Testis (tissue), 3 donors: ENCODE data around the gene PAPPA. TPM values are rescaled to one million over a fixed set of nuclear protein-coding genes. Genes with fewer than 3 reads are reported as not detected.

Source experiments
- DNase-seq: peaks from one replicate; pipeline ENCODE4 v3.0.0-alpha.2; 2019
- H3K27ac ChIP-seq, 2 donors: fragments of 200-600 bp; sonication (generic); one replicate each; pipeline ENCODE4 v1.5.1; 2019
- H3K27me3 ChIP-seq: fragments of 200-600 bp; sonication (generic); one replicate; pipeline ENCODE4 v1.5.1; 2019
- H3K36me3 ChIP-seq: fragments of 200-600 bp; sonication (generic); one replicate; pipeline ENCODE4 v1.5.1; 2017; ENCODE audit warnings: low read depth; ENCODE audit errors: missing control alignments
- H3K4me1 ChIP-seq: fragments of 200-600 bp; sonication (generic); one replicate; pipeline ENCODE4 v1.5.1; 2019
- H3K4me3 ChIP-seq, 2 donors: fragments of 200-600 bp; sonication (generic); one replicate each; pipeline ENCODE4 v1.5.1; 2017 to 2019
- H3K9me3 ChIP-seq: fragments of 200-600 bp; sonication (generic); one replicate; pipeline ENCODE4 v1.5.1; 2017
- CTCF ChIP-seq, 3 experiments: fragments of 450-650 bp in 2 of 3; fragments of 200-600 bp in 1 of 3; sonication (generic) in 1 of 3; IDR thresholded peaks; one replicate each; pipeline ENCODE4 v1.5.1; 2016 to 2019; ENCODE audit warnings: antibody characterized with exemption in 3 of 3, mild to moderate bottlenecking in 2 of 3, moderate library complexity in 1 of 3
- POLR2A ChIP-seq: fragments of 450-650 bp; IDR thresholded peaks from one replicate; pipeline ENCODE4 v1.6.1; 2017; ENCODE audit warnings: antibody characterized with exemption, mild to moderate bottlenecking, moderate library complexity
- WGBS, 2 donors: methylation state at CpG; one replicate each; pipeline ENCODE4 v1.1.5; 2018; 5-methylcytosine and 5-hydroxymethylcytosine counted together
- intact Hi-C: fragments of 100-400 bp; cut with DNase I; formaldehyde crosslinking; loops from one replicate; pipeline ENCODE4 v1.15.1; 2023; ENCODE audit warnings: low total_unique reads
- polyA plus RNA-seq: library from polyadenylated mRNA; stranded (reverse); fragments of 350-450 nt; fragmentation: Illumina TruSeq; extraction: RNeasy Lipid Tissue Mini Kit (QIAGEN cat#74804); gene quantifications from one replicate; pipeline ENCODE4 v1.2.3, GENCODE V29; 2014; ENCODE audit warnings: low read depth, low replicate concordance; ENCODE audit not compliant: insufficient read depth
- total RNA-seq, 2 donors: library from RNA; depleted of rRNA; stranded (reverse); fragments of >200 nt; gene quantifications; one replicate each; pipeline ENCODE4 v1.2.3, GENCODE V29; 2016

The PAPPA gene
- total and polyA plus RNA-seq, 3 donors from 2014 or later = 1.9 to 5.1 (median 4.1) TPM

GRCh38 chr9:116350213-116350612 lies 196.6 kb downstream of the PAPPA start:
- WGBS, 2 donors = 46 to 65% methylated on average over 2 of the region's 2 CpGs
- no peaks in the 10 kb centered on the region for H3K27me3 ChIP-seq
- H3K36me3 ChIP-seq = no peaks in the 10 kb centered on the region
- H3K27ac ChIP-seq = no peak overlapping the region
- no peak for TF ChIP-seq CTCF (IDR thresholded peaks at IDR 0.05)
- TF ChIP-seq POLR2A = no peak
- no peaks in the 10 kb centered on the region for H3K9me3 ChIP-seq
- DNase-seq = no peak
- peaks cover 4% of the 10 kb centered on the region for H3K4me1 ChIP-seq
- intact Hi-C loops = no loop called here
- H3K4me3 ChIP-seq = no peak overlapping the region

GRCh38 chr9:116352958-116353357 lies 199.4 kb downstream of the PAPPA start:
- Histone ChIP-seq H3K4me3 (no peak overlapping the region), H3K9me3 (no peaks in the 10 kb centered on the region), H3K36me3 (no peaks in the 10 kb centered on the region), H3K27ac (no peak overlapping the region), H3K4me1 (peaks cover 12% of the 10 kb centered on the region), H3K27me3 (no peaks in the 10 kb centered on the region)
- WGBS, 2 donors = 89 to 96% methylated on average over 3 of the region's 3 CpGs
- DNase-seq = no peak
- TF ChIP-seq CTCF (IDR thresholded peaks at IDR 0.05) (no peak), POLR2A (no peak)
- intact Hi-C loops = no loop called here

GRCh38 chr9:116355153-116355921 lies 201.7 kb downstream of the PAPPA start:
- Histone ChIP-seq H3K4me1 (peaks cover 12% of the 10 kb centered on the region), H3K9me3 (no peaks in the 10 kb centered on the region), H3K27me3 (no peaks in the 10 kb centered on the region), H3K4me3 (no peak overlapping the region), H3K36me3 (no peaks in the 10 kb centered on the region), H3K27ac (peak overlapping the region; percentile 24 to 39)
- WGBS, 2 donors = 25 to 40% methylated on average over 9 to 11 of the region's 11 CpGs
- peak; percentile 62 for DNase-seq
- TF ChIP-seq POLR2A (no peak), CTCF (IDR thresholded peaks at IDR 0.05) (no peak)
- intact Hi-C loops = no loop called here

- 96 to 97% methylated on average over 3 of the region's 3 CpGs for WGBS, 2 donors
- H3K27me3 ChIP-seq = no peaks in the 10 kb centered on the region
- intact Hi-C loops = no loop called here
- H3K4me3 ChIP-seq = no peak overlapping the region
- H3K4me1 ChIP-seq = peaks cover 12% of the 10 kb centered on the region
- no peak for DNase-seq
- H3K9me3 ChIP-seq = no peaks in the 10 kb centered on the region
- TF ChIP-seq CTCF (IDR thresholded peaks at IDR 0.05) (no peak), POLR2A (no peak)
- no peak overlapping the region for H3K27ac ChIP-seq
- no peaks in the 10 kb centered on the region for H3K36me3 ChIP-seq
These were observed 204.7 kb downstream of the PAPPA start for GRCh38 chr9:116358251-116358650.

- H3K27me3 ChIP-seq = no peaks in the 10 kb centered on the region
- WGBS, 2 donors = 38 to 57% methylated on average over 4 of the region's 4 CpGs
- TF ChIP-seq POLR2A (no peak), CTCF (IDR thresholded peaks at IDR 0.05) (no peak)
These were observed 206.4 kb downstream of the PAPPA start for GRCh38 chr9:116360016-116360415.

More at GRCh38 chr9:116360016-116360415, 206.4 kb downstream of the PAPPA start:
- peak; percentile 56 for DNase-seq
- Histone ChIP-seq H3K4me3 (no peak overlapping the region), H3K4me1 (peaks cover 10% of the 10 kb centered on the region), H3K27ac (no peak overlapping the region), H3K9me3 (no peaks in the 10 kb centered on the region), H3K36me3 (no peaks in the 10 kb centered on the region)
- intact Hi-C loops = no loop called here
